HG03039 (cell line): ENCODE measurements around the gene CHMP2A.

Experiments
- ATAC-seq: cut with Tn5 transposase; IDR thresholded peaks from one replicate; pipeline ENCODE4 v1.9.1; 2021; ENCODE audit warnings: mild to moderate bottlenecking, moderate library complexity; ENCODE audit not compliant: unreplicated experiment

Gene CHMP2A

DNA sequence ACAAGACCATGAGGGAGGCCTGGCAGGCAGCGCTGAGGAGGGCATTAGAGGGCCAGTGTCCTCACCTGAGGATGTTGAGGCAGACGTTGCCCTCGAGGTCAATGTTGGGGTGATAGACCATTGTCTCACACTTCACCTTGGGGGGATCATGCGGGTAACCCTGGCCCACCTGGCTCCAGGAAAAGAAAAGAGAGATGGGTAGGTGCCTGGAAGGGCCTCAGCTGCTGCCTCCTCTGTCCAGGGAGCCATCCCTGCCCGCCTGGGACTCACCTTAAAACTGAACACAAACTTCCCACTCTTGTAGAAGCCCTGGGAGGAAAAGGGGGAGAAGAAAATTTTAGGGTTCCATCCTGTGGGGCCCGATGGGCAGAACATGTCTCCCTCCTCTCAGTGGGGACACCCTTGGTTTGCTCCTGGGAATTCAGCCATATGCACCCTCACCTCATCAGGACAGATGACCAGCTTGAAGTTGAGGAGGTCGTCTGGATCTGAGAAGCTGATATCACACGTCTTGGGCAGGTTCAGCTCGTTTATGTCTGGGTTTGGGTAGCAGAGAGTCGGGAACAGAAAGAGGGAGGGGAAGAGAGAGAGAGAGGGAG lies 1.8 kb upstream of the CHMP2A start:
- no peak for ATAC-seq

DNA sequence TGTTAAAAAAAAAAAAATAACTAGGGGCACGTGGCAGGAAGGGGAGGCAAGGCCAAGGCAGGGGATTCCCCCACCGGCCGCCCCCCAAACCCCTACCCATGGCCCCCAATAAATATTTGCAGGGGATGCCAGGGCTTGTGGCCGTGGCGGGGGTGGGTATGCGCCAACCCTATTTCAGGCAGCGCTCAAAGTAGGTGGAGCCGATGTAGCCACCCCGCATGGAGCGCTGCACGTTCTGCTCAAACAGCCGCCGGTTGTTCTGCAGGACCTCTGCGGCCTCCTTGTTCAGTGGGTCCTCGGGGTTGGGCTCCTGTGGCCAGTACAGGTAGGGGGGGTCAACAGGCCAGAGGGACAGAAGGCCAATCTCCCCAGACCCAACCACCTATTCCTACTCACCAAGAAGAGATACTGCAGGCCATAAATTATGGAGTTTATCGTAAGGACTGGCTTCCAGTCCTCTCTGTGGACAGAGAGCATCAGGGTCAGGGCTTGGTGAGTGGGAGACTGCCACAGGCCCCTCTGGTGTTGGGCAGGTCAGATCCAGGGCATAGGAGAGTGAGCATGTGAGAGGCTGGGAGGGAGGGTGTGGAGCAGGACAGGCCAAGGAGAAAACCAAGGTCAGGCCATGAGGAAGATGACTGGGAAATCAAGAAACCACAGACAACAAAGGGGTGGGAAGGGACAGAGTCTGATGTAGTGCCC lies 1.2 kb upstream of the CHMP2A start:
- ATAC-seq, result no peak

GRCh38 chr19:58555369-58555885 lies 522 bp upstream of the CHMP2A start:
- ATAC-seq, result no peak

DNA sequence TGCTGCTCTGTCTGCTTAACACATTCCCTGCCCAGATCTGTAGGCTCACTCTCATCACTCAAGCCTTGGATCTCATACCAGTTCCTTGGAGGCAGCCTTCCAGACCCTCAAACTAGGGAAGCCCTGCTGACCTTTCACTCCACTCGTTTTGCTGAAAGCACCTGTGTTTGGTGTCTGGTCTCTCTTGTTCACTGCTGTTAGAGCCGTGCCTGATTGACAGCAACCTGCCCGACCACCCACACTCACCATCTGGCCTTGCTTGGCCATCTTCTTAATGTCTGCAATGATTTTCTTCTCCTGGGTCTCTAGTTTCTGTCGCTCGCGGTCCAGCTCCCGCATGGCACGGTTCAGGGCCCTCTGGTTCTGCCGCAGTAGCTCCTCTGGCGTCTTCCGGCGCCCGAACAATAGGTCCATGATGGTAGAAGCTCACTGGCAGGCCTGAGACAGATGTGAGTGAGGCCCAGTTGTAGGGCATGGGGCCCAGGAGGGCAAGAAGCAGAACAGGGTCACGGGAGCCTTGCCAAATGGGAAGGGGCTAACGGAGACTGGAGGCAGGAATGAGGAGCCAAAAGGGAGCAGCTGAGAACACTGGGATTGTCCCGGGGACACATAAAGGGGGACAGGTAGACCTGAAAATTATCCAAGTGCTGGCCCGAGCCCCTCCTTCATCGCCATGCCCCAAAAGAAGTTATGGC lies 959 bp downstream of the CHMP2A start:
- ATAC-seq, result no peak

- no peak for ATAC-seq
Observed at GRCh38 chr19:58552655-58553054, 2.2 kb downstream of the CHMP2A start.

- no peak for ATAC-seq
Observed at GRCh38 chr19:58551577-58552471, 3.1 kb downstream of the CHMP2A start.

DNA sequence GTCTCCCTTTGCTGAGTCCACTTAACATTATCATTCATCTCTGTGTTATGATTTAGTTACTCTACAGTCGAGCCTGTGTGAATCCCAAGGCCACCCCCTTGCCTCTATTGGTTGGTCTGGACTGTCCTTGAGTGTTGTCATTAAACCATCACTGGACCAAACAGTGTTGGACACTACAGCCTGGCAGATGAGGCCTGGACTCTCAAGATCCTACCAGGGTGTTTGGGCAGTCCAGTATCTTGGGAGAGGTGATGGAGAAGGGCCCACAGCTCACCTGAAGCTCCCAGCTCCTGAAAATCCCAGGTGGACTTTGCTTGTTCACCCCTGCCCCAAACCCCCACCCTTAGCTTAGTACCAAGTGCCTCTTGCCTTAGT lies 3.8 kb downstream of the CHMP2A start:
- no peak for ATAC-seq

GRCh38 chr19:58550362-58551122 lies 4.4 kb downstream of the CHMP2A start:
- ATAC-seq, result no peak

DNA sequence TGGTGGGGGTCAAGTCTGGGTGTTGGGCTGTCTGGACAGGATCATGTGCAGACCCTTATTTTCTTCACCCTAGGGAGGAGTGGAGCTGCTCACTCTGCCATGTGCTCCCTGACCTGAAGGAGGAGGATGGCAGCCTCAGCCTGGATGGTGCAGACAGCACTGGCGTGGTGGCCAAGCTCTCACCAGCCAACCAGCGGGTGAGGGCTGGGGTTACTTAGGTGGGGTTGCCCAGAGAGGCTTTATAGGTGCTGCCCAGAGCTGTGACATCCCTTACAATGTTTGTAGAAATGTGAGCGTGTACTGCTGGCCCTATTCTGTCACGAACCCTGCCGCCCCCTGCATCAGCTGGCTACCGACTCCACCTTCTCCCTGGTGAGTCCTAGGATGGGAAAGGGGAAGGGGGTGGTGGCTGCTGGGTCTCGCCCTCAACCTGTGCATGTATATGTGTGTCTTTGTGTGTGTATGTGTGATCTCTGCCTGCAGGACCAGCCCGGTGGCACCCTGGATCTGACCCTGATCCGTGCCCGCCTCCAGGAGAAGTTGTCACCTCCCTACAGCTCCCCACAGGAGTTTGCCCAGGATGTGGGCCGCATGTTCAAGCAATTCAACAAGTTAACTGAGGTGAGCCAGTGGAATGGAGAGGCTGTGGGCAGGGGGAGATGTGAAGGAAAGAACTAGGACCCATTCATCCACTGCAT lies 5.1 kb downstream of the CHMP2A start:
- no peak for ATAC-seq

GRCh38 chr19:58548859-58549663 lies 5.8 kb downstream of the CHMP2A start:
- no peak for ATAC-seq

DNA sequence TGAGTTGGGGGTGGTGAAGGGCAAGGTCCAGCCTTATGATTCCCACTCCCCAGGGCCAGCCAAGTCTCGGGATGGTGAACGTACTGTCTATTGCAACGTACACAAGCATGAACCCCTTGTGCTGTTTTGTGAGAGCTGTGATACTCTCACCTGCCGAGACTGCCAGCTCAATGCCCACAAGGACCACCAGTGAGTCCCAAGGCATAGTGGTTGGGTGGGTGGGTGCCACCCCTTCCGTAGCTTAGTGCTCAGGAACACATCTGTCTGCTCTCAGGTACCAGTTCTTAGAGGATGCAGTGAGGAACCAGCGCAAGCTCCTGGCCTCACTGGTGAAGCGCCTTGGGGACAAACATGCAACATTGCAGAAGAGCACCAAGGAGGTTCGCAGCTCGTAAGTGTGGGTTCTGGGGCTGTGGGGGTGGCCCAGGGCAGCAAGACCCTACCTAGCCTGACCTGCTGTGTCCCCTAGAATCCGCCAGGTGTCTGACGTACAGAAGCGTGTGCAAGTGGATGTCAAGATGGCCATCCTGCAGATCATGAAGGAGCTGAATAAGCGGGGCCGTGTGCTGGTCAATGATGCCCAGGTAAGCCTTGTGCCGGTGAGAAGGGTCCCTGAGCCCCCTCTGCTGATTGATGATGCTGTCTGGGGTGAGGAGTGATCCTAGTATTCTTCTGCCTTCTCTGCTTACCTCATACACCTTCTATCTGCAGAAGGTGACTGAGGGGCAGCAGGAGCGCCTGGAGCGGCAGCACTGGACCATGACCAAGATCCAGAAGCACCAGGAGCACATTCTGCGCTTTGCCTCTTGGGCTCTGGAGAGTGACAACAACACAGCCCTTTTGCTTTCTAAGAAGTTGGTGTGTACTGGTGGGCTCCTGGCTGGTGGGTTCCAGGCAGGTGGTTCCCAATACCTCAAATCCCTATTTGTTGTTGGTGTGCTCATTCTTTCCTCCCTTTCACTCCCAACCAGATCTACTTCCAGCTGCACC lies 7.3 kb downstream of the CHMP2A start:
- no peak for ATAC-seq

- ATAC-seq, result no peak
Observed at GRCh38 chr19:58546019-58546530, 8.8 kb downstream of the CHMP2A start.

DNA sequence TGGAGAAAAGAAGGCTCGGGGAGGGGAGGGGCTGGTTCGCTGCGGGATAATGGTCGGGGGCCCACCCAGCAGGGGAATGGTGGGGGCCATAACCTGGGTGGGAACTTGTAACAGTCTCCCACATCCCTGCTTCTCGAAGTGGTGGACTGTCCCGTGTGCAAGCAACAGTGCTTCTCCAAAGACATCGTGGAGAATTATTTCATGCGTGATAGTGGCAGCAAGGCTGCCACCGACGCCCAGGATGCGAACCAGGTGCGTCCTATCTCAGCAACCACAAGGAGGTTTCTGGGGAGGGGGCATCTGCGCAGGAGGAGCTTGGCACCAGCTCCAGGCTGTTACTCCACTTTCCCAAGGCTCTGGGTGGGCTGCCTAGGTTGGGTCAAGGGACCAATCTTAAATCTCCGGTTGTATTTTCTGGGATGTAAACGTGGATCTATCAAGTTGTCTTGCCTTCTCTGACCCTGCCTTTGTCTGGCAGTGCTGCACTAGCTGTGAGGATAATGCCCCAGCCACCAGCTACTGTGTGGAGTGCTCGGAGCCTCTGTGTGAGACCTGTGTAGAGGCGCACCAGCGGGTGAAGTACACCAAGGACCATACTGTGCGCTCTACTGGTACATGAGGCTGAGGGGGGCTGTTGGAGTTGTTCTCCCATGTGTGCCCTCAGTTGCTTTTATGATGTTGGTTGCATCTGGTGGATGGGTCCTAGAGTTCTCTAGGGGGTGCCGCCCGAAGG lies 9.5 kb downstream of the CHMP2A start:
- no peak for ATAC-seq

DNA sequence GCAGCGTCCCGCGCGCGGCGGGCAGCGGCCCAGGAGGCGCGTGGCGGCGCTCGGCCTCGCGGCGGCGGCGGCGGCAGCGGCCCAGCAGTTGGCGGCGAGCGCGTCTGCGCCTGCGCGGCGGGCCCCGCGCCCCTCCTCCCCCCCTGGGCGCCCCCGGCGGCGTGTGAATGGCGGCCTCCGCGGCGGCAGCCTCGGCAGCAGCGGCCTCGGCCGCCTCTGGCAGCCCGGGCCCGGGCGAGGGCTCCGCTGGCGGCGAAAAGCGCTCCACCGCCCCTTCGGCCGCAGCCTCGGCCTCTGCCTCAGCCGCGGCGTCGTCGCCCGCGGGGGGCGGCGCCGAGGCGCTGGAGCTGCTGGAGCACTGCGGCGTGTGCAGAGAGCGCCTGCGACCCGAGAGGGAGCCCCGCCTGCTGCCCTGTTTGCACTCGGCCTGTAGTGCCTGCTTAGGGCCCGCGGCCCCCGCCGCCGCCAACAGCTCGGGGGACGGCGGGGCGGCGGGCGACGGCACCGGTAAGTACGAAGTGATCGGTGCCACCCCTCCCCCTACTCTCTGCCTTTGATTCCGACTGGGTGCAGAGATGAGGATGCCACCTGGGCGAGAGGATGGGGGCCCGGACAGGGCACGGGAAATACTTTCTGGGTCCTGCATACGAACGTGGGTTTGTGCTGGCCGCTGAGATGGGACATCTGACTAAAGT lies 10.2 kb downstream of the CHMP2A start:
- ATAC-seq, result peak; percentile 48

- peak; percentile 82 for ATAC-seq
Observed at GRCh38 chr19:58543826-58544590, 10.9 kb downstream of the CHMP2A start, which contains the start of gene TRIM28. TRIM28 (plus strand) TSS chr19:58544064; CDS start chr19:58544758, 694 bp downstream.
